GM21390 (cell line): ENCODE data around the gene RPS6KB1.
A peak's percentile ranks its signal among the peaks of the same experiment; 100 is the strongest.
"Not testable (repeated sequence)": the region's sequence is repeated elsewhere in the genome, so short reads cannot be mapped to it uniquely, and the experiment has no call there.

Source experiments
- ATAC-seq: cut with Tn5 transposase; IDR thresholded peaks from one replicate; pipeline ENCODE4 v1.9.1; 2021; ENCODE audit not compliant: unreplicated experiment

Gene RPS6KB1

DNA sequence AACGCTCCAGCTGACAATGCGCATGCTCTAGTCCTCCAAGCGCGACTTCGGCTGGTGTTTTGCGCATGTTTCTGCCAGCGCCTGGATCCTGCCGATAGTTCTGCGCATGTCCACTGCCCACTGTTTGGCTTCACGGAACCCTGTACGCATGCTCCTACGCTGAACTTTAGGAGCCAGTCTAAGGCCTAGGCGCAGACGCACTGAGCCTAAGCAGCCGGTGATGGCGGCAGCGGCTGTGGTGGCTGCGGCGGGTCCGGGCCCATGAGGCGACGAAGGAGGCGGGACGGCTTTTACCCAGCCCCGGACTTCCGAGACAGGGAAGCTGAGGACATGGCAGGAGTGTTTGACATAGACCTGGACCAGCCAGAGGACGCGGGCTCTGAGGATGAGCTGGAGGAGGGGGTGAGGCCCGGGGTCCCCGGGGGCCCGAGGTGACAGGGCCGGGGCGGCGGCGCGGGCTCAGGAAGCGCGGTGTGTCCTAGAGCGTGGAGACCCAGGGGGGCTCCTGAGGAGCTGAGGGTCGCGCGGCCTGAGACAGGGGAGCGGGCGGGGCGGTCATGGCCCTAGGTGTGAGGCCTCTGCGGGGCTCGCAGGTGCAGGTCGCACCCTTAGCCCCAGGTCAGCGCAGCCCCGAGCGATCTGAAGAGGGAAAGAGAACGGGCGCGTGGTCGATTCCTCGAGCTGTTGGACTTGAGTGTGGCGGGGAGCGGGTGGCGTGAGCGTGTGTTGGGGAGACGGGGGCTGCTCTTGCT, at the start of gene RPS6KB1, which contains the start of gene TUBD1:
TSS of gene RPS6KB1 (plus strand) at position 198 of the 752 bp plus-strand sequence. CDS start at position 262, 64 bp downstream.
TSS of gene TUBD1 (minus strand) at position 20 of the 752 bp plus-strand sequence. CDS start 1,941 bp downstream, outside the sequence.
- ATAC-seq = peak; percentile 88

DNA sequence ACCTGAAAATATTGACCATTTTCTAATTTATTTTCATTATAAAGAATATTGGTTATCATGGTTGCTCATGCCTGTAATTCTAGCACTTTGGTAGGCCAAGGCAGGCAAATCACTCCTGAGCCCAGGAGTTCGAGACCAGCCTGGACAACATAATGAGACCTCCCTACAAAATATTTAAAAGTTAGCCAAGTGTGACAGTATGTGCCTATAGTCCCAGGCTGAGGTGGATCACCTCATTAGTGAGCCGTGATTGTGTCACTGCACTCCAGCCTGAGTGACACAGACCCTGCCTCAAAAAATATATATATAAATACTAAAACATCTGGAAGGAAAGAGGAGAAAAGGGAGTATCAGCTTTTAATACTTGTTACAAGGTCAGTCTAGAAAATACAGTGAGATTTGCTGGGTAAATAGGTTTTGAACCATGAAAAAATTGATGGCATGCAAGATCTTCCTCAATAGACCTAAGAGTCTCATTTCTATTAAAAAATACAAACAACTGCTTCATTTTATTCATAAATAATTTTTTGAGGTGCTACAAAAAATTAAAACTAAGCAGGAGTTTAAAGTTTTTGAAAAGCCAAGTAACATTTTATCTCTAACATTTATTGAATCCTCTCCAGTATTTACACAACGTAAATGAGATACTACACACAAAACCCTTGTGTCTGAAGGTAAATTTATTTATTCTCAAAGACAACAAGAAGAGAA, 47.9 kb upstream of the RPS6KB1 start:
- no peak for ATAC-seq

DNA sequence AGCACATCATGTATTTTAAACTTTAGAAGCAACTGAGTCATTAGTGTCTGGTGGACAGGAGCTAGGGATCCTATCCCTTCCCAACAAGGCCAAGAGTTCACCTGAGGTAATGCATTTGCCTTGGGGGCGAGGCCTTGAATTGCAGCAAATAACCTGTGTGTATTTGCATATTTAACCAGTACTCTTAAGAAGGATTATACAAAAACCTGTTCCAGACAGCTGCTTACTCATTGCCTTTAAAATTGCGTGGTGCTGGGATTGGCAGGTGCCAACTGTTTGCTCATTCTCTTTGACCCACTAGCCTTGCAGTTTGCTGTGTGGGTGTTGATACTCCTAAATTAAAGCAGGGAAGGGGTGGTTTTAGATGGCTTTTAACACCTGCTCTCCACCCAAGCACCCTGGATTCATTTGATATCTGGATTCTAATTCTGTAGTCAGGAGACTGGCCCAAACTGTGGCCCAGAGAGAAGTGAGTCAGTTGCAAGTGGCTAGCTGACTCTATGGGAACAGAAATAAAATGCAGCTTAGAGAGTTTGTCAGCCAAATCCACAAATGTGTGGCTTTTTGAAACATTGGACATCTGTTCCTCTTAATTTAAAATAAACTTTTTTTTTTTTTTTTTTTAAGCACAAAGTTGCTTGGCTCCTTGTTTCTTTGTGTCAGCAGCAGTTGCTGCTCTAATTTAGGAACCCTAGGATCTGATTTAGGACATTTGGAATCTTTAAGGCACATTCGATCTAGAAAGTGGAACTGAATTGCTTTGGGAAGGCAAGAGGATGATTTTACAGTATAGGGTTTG, 47.1 kb upstream of the RPS6KB1 start:
- no peak for ATAC-seq

DNA sequence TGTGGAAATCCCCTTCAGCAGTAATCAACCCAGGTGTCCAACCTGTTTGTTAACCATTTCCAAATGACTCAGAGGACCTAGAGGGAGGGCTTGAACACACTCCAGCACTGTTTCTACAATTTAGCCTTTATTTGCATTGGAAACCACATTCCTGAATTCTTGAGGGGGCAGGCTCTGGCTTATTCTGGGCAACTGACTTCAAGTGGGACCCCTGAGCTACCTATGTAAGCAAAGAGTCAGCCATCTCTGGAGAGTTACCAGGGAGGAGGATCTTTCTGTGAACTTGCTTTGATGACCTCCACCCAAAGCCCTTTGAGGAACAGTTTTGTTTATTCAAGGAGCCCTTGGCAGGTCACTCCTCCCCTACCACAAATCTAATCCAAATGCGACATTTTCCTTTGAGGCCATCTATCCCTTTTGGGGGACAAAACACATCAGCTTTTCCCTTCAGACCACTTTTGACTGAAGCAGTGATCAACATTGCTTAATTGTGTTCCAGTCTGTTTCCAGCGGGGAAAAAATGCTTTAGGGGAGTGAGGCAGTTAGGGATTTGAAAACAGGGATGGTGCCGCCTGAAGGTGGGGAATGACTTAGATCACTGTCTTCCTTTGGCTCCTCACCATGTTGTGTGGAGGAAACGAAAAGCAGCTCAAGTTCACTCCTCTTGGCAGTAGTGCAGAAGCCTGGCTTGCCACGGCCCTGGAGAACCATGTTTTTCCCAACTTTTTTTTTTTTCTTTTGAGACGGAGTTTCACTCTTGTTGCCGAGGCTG, 46.3 kb upstream of the RPS6KB1 start:
- ATAC-seq = peak; percentile 50

DNA sequence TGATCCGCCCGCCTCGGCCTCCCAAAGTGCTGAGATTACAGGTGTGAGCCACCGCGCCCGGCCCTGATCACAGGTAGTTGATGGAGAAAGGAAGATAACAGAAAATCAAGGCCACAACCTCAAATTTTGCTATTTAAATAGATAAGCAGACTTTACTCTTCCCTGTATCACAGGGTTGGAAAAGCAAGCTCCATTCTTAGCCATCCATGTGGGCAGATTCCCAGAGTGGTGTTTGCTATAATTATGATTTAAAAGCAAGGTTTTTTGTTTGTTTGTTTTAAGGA, 44.6 kb upstream of the RPS6KB1 start:
- ATAC-seq = no peak

DNA sequence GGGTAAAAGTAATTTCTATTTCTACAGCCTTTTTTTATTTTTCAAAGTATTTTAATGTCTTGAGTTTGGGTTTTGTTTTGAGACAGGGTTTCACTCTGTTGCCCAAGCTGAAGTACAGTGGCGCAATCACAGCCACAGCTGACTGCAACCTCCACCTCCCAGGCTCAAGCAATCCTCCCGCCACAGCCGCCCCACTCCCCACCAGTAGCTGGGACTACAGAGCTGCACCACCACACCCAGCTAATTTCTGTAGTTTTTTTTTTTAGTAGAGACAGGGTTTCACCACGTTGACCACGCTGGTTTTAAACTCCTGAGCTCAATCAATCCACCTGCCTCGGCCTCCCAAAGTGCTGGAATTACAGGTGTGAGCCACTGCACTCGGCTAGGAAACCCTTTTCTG, 44.1 kb upstream of the RPS6KB1 start:
- peak; percentile 50 for ATAC-seq

DNA sequence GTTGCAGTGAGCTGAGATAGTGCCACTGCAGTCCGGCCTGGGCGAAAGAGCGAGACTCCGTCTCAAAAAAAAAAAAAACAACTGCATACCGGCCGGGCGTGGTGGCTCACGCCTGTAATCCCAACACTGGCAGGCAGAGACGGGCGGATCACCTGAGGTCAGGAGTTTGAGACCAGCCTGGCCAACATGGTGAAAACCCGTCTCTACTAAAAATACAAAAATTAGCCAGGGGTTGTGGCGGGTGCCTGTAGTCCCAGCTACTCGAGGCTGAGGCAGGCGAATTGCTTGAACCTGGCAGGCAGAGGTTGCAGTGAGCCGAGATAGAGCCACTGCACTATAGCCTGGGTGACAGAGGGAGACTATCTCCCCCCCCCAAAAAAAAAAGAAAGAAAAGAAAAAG, 42.6 kb upstream of the RPS6KB1 start:
- ATAC-seq = not testable (repeated sequence)

DNA sequence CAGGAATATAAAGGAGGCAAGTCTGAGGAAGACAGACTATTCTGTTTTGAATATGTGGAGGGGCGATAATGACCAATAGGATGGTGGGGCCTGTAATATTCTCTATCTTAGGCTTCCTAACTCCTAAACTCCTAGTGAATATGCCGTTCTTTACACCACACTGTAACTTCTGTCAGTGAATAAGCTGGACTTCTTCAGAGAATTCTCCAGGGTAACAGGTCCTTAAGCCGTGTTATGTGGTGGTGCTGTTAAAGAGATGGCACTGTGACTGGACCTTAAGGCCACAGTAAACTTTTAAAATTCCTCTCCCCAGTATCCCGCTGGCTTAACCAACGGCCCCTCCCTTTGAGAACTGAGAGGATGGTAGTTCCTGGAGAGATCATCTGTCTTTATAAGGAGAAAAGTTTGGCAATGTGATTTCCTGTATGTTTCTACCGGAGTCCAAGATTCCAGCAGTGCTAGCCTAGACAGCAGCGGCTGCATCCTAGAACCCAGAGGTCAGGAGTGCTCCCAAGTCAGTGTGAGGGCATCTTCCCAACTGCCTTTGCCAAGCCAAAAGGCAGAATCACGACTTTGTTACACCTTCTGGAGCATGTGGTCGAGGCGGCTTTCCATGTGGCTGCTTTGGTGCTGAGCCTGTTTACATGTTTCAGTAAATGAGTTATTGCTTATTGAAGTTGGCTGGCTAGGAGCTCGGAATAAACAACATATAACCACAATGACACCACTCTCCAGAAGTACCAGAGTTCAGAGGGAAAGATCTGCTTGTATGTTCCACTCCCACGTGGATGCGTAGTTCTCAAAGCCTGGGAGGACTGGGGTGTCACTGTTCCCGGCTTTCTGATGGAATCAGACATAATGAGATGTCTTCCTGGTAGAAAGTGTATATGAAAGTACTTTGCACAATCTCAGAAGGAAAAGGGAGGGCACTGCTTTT, 41.2 kb upstream of the RPS6KB1 start:
- ATAC-seq = no peak

DNA sequence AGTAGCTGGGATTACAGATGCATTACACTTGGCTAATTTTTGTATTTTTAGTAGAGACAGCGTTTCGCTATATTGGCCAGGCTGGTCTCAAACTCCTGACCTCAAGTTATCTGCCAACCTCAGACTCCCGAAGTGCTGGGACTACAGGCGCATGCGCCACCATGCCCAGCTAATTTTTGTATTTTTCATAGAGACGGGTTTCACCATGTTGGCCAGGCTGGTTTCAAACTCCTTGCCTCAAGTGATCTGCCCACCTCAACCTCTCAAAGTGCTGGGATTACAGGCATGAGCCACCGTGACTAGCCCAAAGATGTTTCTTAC, 40.1 kb upstream of the RPS6KB1 start:
- ATAC-seq = not testable (repeated sequence)

DNA sequence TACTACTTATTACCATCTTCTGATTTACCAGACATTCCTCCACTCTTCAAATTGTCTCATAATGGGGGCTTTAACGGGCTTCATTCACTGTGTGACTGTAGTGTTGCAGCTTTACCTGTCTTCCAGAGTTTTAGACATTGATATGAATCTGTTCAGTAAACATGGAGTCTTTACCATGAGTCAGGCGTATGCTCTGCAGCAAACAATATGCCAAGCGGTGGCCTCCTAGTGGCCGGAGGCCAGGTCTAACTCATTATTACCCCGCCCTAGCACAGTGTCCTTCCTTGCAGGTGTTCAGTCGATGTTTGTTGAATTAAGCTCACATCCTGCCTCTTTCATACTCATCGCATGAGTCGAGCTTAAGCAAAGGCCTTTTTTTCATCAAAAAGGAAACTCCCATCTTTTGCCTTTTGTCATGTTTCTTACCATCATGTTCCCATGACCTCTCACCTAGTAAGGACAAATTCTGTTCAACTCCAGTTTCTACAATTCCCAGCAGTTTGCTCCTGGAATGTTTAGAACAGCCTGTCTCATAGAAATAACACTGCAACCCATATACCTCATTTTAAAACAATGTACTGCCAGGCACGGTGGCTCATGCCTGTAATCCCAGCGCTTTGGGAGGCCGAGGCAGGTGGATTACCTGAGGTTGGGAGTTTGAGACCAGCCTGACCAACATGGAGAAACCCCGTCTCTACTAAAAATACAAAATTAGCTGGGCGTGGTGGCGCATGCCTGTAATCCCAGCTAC, 39.6 kb upstream of the RPS6KB1 start:
- no peak for ATAC-seq

DNA sequence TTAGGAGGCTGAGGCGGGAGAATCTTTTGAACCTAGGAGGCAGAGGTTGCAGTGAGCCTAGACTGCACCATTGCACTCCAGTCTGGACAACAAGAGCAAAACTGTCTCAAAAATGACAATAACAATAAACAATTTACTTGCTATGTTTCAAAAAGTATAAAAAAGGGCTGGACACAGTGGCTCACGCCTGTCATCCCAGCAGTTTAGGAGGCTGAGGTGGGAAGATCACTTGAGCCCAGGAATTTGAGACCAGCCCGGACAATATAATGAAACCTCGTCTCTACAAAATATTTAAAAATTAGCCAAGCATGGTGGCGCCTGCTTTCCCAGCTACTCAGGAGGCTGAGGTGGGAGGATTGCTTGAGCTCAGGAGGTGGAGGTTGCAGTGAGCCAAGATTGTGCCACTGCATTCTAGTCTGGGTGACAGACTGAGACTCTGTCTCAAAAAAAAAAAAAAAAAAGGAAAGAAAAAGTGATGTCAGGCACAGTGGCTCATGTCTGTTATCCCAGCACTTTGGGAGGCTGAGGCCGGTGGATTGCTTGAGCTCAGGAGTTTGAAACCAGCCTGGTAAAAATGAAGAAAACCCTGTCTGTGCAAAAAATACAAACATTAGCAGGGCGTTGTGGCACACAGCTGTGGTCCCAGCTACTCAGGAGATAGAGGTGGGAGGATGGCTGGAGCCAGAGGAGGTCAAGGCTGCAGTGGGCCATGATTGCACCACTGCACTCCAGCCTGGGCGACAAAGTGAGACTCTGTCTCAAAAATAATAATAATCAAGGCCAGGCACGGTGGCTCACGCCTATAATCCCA, 38.8 kb upstream of the RPS6KB1 start:
- ATAC-seq = not testable (repeated sequence)

DNA sequence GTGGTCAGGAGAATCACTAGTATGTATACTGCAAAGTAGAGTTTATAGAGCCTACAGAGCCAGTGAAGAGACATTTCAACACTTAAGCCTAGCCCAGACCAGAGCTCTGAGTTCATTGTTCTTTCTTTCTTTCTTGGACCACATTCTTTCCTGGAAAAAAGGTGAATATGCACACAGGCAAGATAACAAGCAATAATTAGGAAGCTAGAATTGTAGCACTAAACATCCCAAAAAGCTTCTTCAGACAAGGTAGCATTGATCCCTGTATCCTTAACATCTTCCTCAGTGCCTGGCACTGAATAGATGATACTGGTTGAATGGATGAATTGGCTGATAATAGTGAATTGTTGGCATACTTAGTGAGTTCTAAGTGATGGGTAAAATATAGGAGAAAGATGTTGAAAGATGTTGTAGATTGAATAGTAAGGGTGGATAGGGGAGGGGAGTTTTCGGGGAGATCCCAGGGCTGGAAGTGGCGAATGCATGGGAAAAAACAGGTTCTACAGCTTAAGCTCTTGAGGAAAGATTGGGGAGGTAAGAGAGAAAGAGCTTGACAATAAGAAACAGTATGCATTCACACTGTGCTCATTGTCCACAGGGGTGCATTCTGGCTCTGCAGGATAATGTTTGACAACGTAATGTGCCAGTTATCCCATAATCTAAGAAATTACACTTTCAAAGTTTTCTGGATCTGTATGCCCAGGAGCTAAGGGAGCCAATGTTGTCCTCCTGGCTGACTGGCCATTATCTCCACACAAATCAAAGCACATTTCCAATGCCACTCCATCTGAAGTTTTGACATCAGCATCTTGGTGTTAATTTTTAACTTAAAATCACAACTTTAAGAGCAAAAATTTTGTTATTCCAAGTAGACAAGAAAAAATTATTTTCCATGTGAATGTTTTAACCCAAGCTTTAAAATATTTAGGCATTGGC, 35.8 kb upstream of the RPS6KB1 start:
- no peak for ATAC-seq

DNA sequence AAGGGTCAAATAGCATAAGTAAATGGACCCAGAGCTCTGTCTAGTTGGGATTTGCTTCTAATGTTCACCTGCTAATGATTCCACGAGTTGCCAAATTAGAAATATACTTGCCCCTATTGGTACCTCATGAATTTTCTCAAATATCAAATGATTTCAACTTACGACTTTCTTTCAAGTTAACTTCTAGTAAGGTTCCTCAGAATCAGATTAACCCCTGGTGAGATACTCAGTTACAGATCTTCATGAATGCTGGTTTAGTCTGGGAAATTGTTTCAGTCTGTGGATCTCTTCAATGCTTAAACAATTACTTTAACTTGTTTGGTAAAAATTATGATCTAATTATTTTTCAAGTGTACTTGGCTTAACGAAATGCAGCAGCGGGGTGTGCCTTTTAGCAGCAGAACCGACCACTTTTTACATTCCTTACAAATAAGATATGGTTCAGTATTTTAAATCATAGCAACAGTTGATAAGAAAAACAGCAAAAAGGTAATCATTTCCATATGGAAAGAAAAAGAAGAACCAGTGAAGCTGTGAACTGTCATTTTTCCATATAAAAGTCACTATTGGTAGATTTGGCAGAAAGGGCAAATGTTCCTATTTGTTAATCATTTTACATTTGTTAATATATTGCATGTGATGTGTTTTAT, 34.6 kb upstream of the RPS6KB1 start:
- ATAC-seq = no peak

DNA sequence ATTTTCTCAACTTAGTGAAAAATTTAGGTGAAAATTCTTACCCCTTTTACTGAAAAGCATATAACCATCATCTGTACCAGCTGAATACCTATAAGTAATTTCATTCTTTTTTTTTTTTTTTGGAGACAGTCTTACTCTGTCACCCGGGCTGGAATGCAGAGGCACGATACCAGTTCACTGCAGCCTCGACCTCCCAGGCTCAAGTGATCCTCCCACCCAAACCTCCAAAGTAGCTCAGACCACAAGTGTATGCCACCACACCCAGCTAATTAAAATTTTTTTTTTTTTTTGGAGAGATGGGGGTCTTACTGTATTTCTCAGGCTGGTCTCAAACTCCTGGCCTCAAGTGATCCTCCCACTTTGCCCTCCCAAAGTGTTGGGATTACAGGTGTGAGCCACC, 34.0 kb upstream of the RPS6KB1 start:
- no peak for ATAC-seq

DNA sequence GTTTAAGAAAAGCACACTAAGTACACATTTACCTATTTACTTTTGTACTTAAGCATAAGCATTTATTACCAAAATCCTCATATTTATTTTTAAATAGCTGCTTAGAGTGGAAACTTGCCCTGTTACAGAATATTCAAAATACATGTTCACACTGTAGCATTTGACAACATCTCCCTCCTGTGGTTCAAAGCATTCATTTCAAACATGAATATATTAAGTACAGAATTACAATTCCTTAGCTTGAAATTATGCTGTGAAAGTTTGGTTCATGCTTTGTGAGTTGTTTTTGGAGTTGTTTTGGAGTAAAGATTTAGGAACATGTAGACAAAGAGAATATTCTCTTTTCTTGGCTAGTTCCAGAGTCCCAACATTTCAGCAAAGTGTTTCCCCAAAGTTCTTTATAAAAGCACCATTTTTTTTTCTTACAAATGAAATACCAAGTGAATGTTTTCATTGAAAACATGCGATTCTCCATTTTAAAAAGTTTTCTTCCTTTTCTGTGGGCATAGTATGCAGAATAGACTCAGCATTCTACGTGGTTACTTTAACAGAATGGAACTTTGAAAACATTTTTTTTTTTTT, 33.4 kb upstream of the RPS6KB1 start:
- no peak for ATAC-seq

DNA sequence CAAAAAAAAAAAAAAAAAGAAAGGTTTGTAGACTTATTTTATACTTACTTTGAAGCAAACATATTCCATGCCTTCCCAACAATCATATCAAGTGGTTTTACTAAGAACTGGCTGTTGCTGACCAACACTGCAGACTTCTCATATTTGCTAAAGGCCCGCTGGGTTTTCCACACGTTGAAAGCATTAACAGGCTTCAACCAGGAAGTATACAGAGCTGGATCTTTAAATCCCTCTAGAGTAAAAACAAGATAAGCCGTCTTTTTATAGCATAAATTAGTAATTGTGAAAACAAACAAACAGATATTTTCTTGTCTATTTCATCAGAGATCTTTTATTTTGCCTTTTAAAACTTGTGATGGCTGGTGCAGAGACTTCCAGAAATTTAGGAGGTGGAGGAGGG, 29.3 kb upstream of the RPS6KB1 start:
- no peak for ATAC-seq

DNA sequence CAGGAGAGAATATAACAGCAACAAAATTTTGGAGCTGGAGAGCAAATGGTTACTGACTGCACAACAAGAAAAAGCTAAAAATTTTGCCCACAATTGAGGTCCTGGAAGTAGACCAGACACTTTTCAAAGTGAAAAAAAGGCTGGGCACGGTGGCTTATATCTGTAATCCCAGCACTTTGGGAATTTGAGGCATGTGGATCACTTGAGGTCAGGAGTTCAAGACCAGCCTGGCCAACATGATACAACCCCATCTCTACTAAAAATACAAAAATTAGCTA, 23.0 kb upstream of the RPS6KB1 start:
- ATAC-seq = no peak
